Lower leg skin (tissue), 4 donors: ENCODE results near the gene LTBP3. TPM values are rescaled to one million over a fixed set of nuclear protein-coding genes. Genes with fewer than 3 reads are reported as not detected.

Source experiments
- DNase-seq, 2 donors: peaks; one replicate each; pipeline ENCODE4 v3.0.0-alpha.2; 2019; ENCODE audit warnings: low spot score in 2 of 2
- H3K4me3 ChIP-seq: fragments of 200-600 bp; sonication (generic); 2 replicates; pipeline ENCODE4 v1.5.1; 2017; ENCODE audit warnings: mild to moderate bottlenecking, low read depth; ENCODE audit not compliant: poor library complexity, severe bottlenecking
- CTCF ChIP-seq, 3 donors: fragments of 450-650 bp; IDR thresholded peaks; one replicate each; pipeline ENCODE4 v1.5.1; 2016; ENCODE audit warnings: antibody characterized with exemption in 3 of 3, mild to moderate bottlenecking in 3 of 3, moderate library complexity in 2 of 3
- POLR2A ChIP-seq, 2 donors: fragments of 450-650 bp; IDR thresholded peaks; one replicate each; pipeline ENCODE4 v1.6.1; 2016 to 2017; ENCODE audit warnings: antibody characterized with exemption in 2 of 2, mild to moderate bottlenecking in 1 of 2, moderate library complexity in 1 of 2
- WGBS, 2 donors: methylation state at CpG; one replicate each; pipeline ENCODE4 v1.1.5; 2018; 5-methylcytosine and 5-hydroxymethylcytosine counted together
- intact Hi-C: fragments of 100-400 bp; cut with DNase I; formaldehyde crosslinking; loops from one replicate; pipeline ENCODE4 v1.15.0; 2023; ENCODE audit warnings: low total_unique reads
- total RNA-seq, 4 donors: library from RNA; depleted of rRNA; stranded (reverse); fragments of >200 nt; gene quantifications; one replicate each; pipeline ENCODE4 v1.1.0, GENCODE V29; 2016

The LTBP3 gene
- total RNA-seq, 4 donors from 2014 or later: 71.9 to 113 (median 100) TPM

- H3K4me3 ChIP-seq: no peak overlapping the region
- intact Hi-C loops: no loop called here
- DNase-seq: no peak
- WGBS, 2 donors: 60 to 62% methylated on average over 2 of the region's 2 CpGs
- TF ChIP-seq POLR2A (IDR thresholded peaks at IDR 0.05) (no peak), CTCF (IDR thresholded peaks at IDR 0.05) (no peak)
These were observed 28.5 kb upstream of the LTBP3 start for GRCh38 chr11:65586676-65587075.

DNA sequence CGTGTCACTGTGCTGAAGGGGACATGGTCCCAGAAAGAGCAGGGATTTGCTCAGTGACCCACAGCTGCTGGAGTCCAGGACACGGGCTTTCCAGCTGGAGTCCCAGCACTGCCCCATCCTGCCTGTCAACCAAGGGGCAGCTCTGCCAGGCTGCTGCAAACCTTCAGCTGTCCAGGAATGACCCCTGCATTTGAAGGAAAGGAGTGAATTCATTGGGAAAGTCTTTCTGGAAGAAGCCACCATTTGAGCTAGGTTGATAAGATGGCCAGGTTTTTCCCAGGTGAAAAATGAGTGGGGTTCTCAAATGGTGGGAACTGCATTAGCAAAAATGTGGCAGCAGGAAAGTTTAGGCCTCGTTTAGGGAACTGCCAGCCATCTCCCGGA is 28.1 kb upstream of the LTBP3 start:
- TF ChIP-seq POLR2A (IDR thresholded peaks at IDR 0.05) (no peak), CTCF (IDR thresholded peaks at IDR 0.05) (no peak)
- intact Hi-C loops: no loop called here

GRCh38 chr11:65585396-65586246 is 27.5 kb upstream of the LTBP3 start:
- TF ChIP-seq POLR2A (IDR thresholded peaks at IDR 0.05): no peak
- TF ChIP-seq CTCF (IDR thresholded peaks at IDR 0.05): no peak
- no peak for DNase-seq
- H3K4me3 ChIP-seq: no peak overlapping the region
- 68 to 80% methylated on average over 44 to 51 of the region's 51 CpGs for WGBS, 2 donors
- intact Hi-C loops: no loop called here

More for the DNA sequence above, 28.1 kb upstream of the LTBP3 start:
- H3K4me3 ChIP-seq: no peak overlapping the region
- WGBS, 2 donors: 84 to 86% methylated on average over 4 of the region's 4 CpGs
- DNase-seq: no peak

- no peak overlapping the region for H3K4me3 ChIP-seq
- intact Hi-C loops: no loop called here
- TF ChIP-seq POLR2A (IDR thresholded peaks at IDR 0.05) (no peak), CTCF (IDR thresholded peaks at IDR 0.05) (no peak)
- no peak for DNase-seq
- 44 to 58% methylated on average over 22 to 29 of the region's 46 CpGs for WGBS, 2 donors
These were observed 26.6 kb upstream of the LTBP3 start for GRCh38 chr11:65584723-65585171.

GRCh38 chr11:65584106-65584505 is 25.9 kb upstream of the LTBP3 start:
- no peak overlapping the region for H3K4me3 ChIP-seq
- DNase-seq: no peak
- intact Hi-C loops: no loop called here
- WGBS, 2 donors: 72 to 84% methylated on average over 5 to 8 of the region's 8 CpGs
- TF ChIP-seq POLR2A (IDR thresholded peaks at IDR 0.05) (no peak), CTCF (IDR thresholded peaks at IDR 0.05) (no peak)
